ENCODE results near the gene CD96.
"Not testable (repeated sequence)": the region's sequence is repeated elsewhere in the genome, so short reads cannot be mapped to it uniquely, and the experiment has no call there.

CD96 gene

GRCh38 chr3:111595232-111595631 lies 53.2 kb downstream of the CD96 start, which contains the start of gene ZBED2:
ZBED2 (minus strand) TSS chr3:111595346; CDS start chr3:111594201, 1,145 bp downstream.
- DNase-seq = no peak

- DNase-seq = no peak
These were observed 54.3 kb downstream of the CD96 start for GRCh38 chr3:111596328-111596727.

GRCh38 chr3:111598139-111598538 lies 56.1 kb downstream of the CD96 start:
- no peak for DNase-seq

GRCh38 chr3:111598552-111598951 lies 56.6 kb downstream of the CD96 start:
- DNase-seq = peak; percentile 5

GRCh38 chr3:111601810-111602209 lies 59.8 kb downstream of the CD96 start:
- no peak for DNase-seq

- no peak for DNase-seq
These were observed 61.7 kb downstream of the CD96 start for GRCh38 chr3:111603679-111604078.

- DNase-seq = no peak
These were observed 62.1 kb downstream of the CD96 start for GRCh38 chr3:111604119-111604518.

GRCh38 chr3:111605018-111605417 lies 63.0 kb downstream of the CD96 start:
- no peak for DNase-seq

GRCh38 chr3:111605493-111605892 lies 63.5 kb downstream of the CD96 start:
- DNase-seq = no peak

GRCh38 chr3:111607240-111607920 lies 65.4 kb downstream of the CD96 start:
- DNase-seq = no peak

GRCh38 chr3:111608383-111608782 lies 66.4 kb downstream of the CD96 start:
- no peak for DNase-seq

GRCh38 chr3:111609700-111610099 lies 67.7 kb downstream of the CD96 start:
- no peak for DNase-seq

GRCh38 chr3:111610189-111610588 lies 68.2 kb downstream of the CD96 start:
- no peak for DNase-seq

- DNase-seq = peak; percentile 12
These were observed 68.6 kb downstream of the CD96 start for GRCh38 chr3:111610612-111611054.

GRCh38 chr3:111613294-111613693 lies 71.3 kb downstream of the CD96 start:
- no peak for DNase-seq

- DNase-seq = no peak
These were observed 73.9 kb downstream of the CD96 start for GRCh38 chr3:111615880-111616279.

GRCh38 chr3:111616417-111617105 lies 74.6 kb downstream of the CD96 start:
- no peak for DNase-seq

GRCh38 chr3:111617406-111617805 lies 75.4 kb downstream of the CD96 start:
- no peak for DNase-seq

- no peak for DNase-seq
These were observed 76.1 kb downstream of the CD96 start for GRCh38 chr3:111617912-111618601.

- DNase-seq = no peak
These were observed 76.9 kb downstream of the CD96 start for GRCh38 chr3:111618945-111619344.

GRCh38 chr3:111619833-111620232 lies 77.8 kb downstream of the CD96 start:
- no peak for DNase-seq

- no peak for DNase-seq
These were observed 79.5 kb downstream of the CD96 start for GRCh38 chr3:111621535-111621934.

- DNase-seq = no peak
These were observed 85.1 kb downstream of the CD96 start for GRCh38 chr3:111627092-111627491.

GRCh38 chr3:111629018-111629417 lies 87.0 kb downstream of the CD96 start:
- DNase-seq = not testable (repeated sequence)
